ENCODE data around the gene LSMEM2. TPM values are rescaled to one million over a fixed set of nuclear protein-coding genes. Genes with fewer than 3 reads are reported as not detected.

Gene LSMEM2
- total RNA-seq, 3 donors from 2014 or later, result 0.13 TPM; not detected in 2

- ATAC-seq (no peak), DNase-seq (no peak)
- H3K4me3 Mint-ChIP-seq, result peak overlapping the region; percentile 58
- no peaks in the 10 kb centered on the region for H3K27me3 Mint-ChIP-seq (ENCODE audit: low read depth)
- H3K36me3 Mint-ChIP-seq (ENCODE audit: insufficient read depth), result peaks cover 16% of the 10 kb centered on the region
- peaks cover 41% of the 10 kb centered on the region for H3K4me1 Mint-ChIP-seq (ENCODE audit: low read depth)
- H3K9me3 Mint-ChIP-seq, result no peaks in the 10 kb centered on the region
Measured at GRCh38 chr3:50333744-50334328, 54.9 kb downstream of the LSMEM2 start.

GRCh38 chr3:50334339-50335075 lies 55.6 kb downstream of the LSMEM2 start:
- peak overlapping the region; percentile 58 for H3K4me3 Mint-ChIP-seq
- peaks cover 16% of the 10 kb centered on the region for H3K36me3 Mint-ChIP-seq (ENCODE audit: insufficient read depth)
- no peaks in the 10 kb centered on the region for H3K27me3 Mint-ChIP-seq (ENCODE audit: low read depth)
- H3K9me3 Mint-ChIP-seq, result no peaks in the 10 kb centered on the region
- DNase-seq (no peak), ATAC-seq (no peak)
- peaks cover 47% of the 10 kb centered on the region for H3K4me1 Mint-ChIP-seq (ENCODE audit: low read depth)

- H3K9me3 Mint-ChIP-seq, result no peaks in the 10 kb centered on the region
- peaks cover 59% of the 10 kb centered on the region for H3K4me1 Mint-ChIP-seq (ENCODE audit: low read depth)
- H3K27me3 Mint-ChIP-seq (ENCODE audit: low read depth), result no peaks in the 10 kb centered on the region
- DNase-seq (no peak), ATAC-seq (peak; percentile 36 to 39)
- H3K36me3 Mint-ChIP-seq (ENCODE audit: insufficient read depth), result peaks cover 14% of the 10 kb centered on the region
- H3K4me3 Mint-ChIP-seq, result peak overlapping the region; percentile 96
Measured at GRCh38 chr3:50336452-50337174, 57.7 kb downstream of the LSMEM2 start.

GRCh38 chr3:50337175-50337861 lies 58.4 kb downstream of the LSMEM2 start:
- ATAC-seq, result peak; percentile 80 to 86
- Mint-ChIP-seq H3K4me1 (ENCODE audit: low read depth) (peaks cover 59% of the 10 kb centered on the region), H3K27me3 (ENCODE audit: low read depth) (no peaks in the 10 kb centered on the region), H3K9me3 (no peaks in the 10 kb centered on the region), H3K4me3 (peak overlapping the region; percentile 96), H3K36me3 (ENCODE audit: insufficient read depth) (peaks cover 10% of the 10 kb centered on the region)
- DNase-seq, result peak; percentile 90

Other genes with a start within 250 kb of the LSMEM2 start
- 100 to 1,000 TPM in 2 of 3 donors, 10 to 100 TPM in 1; 96.6 to 122 (median 112) TPM for gene RBM5, start 190.2 kb upstream of the LSMEM2 start, total RNA-seq
- under 1 TPM; 0.19 to 0.24 (median 0.23) TPM for gene SEMA3F, start 123.8 kb upstream of the LSMEM2 start, total RNA-seq
- not detected for gene GNAT1, start 87.5 kb upstream of the LSMEM2 start, total RNA-seq
- under 1 TPM in 2 of 3 donors, not detected in 1; 0.08 to 0.52 TPM for gene SLC38A3, start 73.8 kb upstream of the LSMEM2 start, total RNA-seq
- gene GNAI2, start 42.9 kb upstream of the LSMEM2 start, total RNA-seq, result 100 to 1,000 TPM; 160 to 175 (median 172) TPM
- under 1 TPM; 0.35 to 0.55 (median 0.52) TPM for gene SEMA3B, start 9.9 kb upstream of the LSMEM2 start, total RNA-seq
- gene IFRD2, start 13.3 kb downstream of the LSMEM2 start, total RNA-seq, result 100 to 1,000 TPM; 339 to 366 (median 341) TPM
- gene HYAL3, start 20.3 kb downstream of the LSMEM2 start, total RNA-seq, result 10 to 100 TPM in 1 of 3 donors, 1 to 10 TPM in 2; 4.9 to 10.3 (median 7.2) TPM
- 10 to 100 TPM; 17.5 to 21.7 (median 21.1) TPM for gene NAA80, start 20.3 kb downstream of the LSMEM2 start, total RNA-seq
- under 1 TPM in 2 of 3 donors, not detected in 1; 0.24 to 0.82 TPM for gene HYAL1, start 24.5 kb downstream of the LSMEM2 start, total RNA-seq
- gene HYAL2, start 43.7 kb downstream of the LSMEM2 start, total RNA-seq, result 10 to 100 TPM; 17.0 to 19.5 (median 19.2) TPM
- 10 to 100 TPM; 40.8 to 48.7 (median 48.5) TPM for gene TUSC2, start 49.1 kb downstream of the LSMEM2 start, total RNA-seq
- 10 to 100 TPM; 33.7 to 40.3 (median 37.3) TPM for gene RASSF1, start 61.7 kb downstream of the LSMEM2 start, total RNA-seq
- gene ZMYND10, start 66.6 kb downstream of the LSMEM2 start, total RNA-seq, result 1 to 10 TPM in 1 of 3 donors, under 1 TPM in 2; 0.71 to 1.0 (median 0.96) TPM
- 10 to 100 TPM; 34.0 to 46.9 (median 37.0) TPM for gene NPRL2, start 71.7 kb downstream of the LSMEM2 start, total RNA-seq
- gene CYB561D2, start 71.8 kb downstream of the LSMEM2 start, total RNA-seq, result 10 to 100 TPM; 31.8 to 35.3 (median 33.1) TPM
- gene TMEM115, start 80.4 kb downstream of the LSMEM2 start, total RNA-seq, result 10 to 100 TPM; 25.2 to 27.4 (median 25.4) TPM
- gene CACNA2D2, start 224.5 kb downstream of the LSMEM2 start, total RNA-seq, result under 1 TPM; 0.35 to 0.90 (median 0.58) TPM

All from activated T-cell treated with anti-CD3 and anti-CD28 coated beads, Interleukin-2, amount 50 U/mL, for 4 hours (primary cell).